Glutamatergic neuron (in vitro differentiated cells): ENCODE data around the gene ZNF708. TPM values are rescaled to one million over a fixed set of nuclear protein-coding genes. Genes with fewer than 3 reads are reported as not detected.
"Not testable (repeated sequence)": the region's sequence is repeated elsewhere in the genome, so short reads cannot be mapped to it uniquely, and the experiment has no call there.

Source experiments
- DNase-seq: peaks from one replicate; pipeline ENCODE4 v3.0.0; 2022
- H3K27ac Mint-ChIP-seq: one replicate; pipeline ENCODE4 v1.8.0; 2020; ENCODE audit warnings: mild to moderate bottlenecking, mixed read lengths, inconsistent platforms; ENCODE audit not compliant: unreplicated experiment
- H3K27me3 Mint-ChIP-seq: one replicate; pipeline ENCODE4 v1.8.0; 2020; ENCODE audit warnings: mild to moderate bottlenecking, moderate library complexity, mixed read lengths, inconsistent platforms; ENCODE audit not compliant: unreplicated experiment
- H3K36me3 Mint-ChIP-seq: one replicate; pipeline ENCODE4 v1.8.0; 2020; ENCODE audit warnings: mild to moderate bottlenecking, mixed read lengths, inconsistent platforms; ENCODE audit not compliant: unreplicated experiment
- H3K4me1 Mint-ChIP-seq: one replicate; pipeline ENCODE4 v1.8.0; 2020; ENCODE audit warnings: mild to moderate bottlenecking, low read depth, mixed read lengths, inconsistent platforms; ENCODE audit not compliant: unreplicated experiment
- H3K4me3 Mint-ChIP-seq: one replicate; pipeline ENCODE4 v1.8.0; 2020; ENCODE audit warnings: mild to moderate bottlenecking, mixed read lengths, inconsistent platforms; ENCODE audit not compliant: unreplicated experiment
- H3K9me3 Mint-ChIP-seq: one replicate; pipeline ENCODE4 v1.8.0; 2020; ENCODE audit warnings: mild to moderate bottlenecking, moderate library complexity, mixed read lengths, inconsistent platforms; ENCODE audit not compliant: unreplicated experiment
- long read RNA-seq: library from polyadenylated mRNA; unstranded; transcript quantifications from one replicate; pipeline ENCODE4 v2.0.0, GENCODE V29; 2020; ENCODE audit not compliant: unreplicated experiment
- total RNA-seq: library from RNA; stranded (reverse); fragmentation: NEBNext Ultra II Directional; extraction: Animal tissue kit (Norgen Biotek cat#: 25700); gene quantifications from one replicate; pipeline ENCODE4 v1.2.1, GENCODE V29; 2021; ENCODE audit not compliant: unreplicated experiment
- TF ChIP-seq, protein P1 (sequence below): fragments of 200-600 bp; sonication (generic); IDR thresholded peaks from one replicate; pipeline ENCODE4 v1.5.0; 2021; ENCODE audit not compliant: partially characterized antibody, unreplicated experiment

The ZNF708 gene
- total RNA-seq: 47.7 TPM
- long read RNA-seq, full-length matches to known transcripts: 3 of 4 reads
- long read RNA-seq, partial matches to known transcripts: 0 of 4 reads
- long read RNA-seq, other reads (novel, unspliced or antisense): 1 of 4 reads

DNA sequence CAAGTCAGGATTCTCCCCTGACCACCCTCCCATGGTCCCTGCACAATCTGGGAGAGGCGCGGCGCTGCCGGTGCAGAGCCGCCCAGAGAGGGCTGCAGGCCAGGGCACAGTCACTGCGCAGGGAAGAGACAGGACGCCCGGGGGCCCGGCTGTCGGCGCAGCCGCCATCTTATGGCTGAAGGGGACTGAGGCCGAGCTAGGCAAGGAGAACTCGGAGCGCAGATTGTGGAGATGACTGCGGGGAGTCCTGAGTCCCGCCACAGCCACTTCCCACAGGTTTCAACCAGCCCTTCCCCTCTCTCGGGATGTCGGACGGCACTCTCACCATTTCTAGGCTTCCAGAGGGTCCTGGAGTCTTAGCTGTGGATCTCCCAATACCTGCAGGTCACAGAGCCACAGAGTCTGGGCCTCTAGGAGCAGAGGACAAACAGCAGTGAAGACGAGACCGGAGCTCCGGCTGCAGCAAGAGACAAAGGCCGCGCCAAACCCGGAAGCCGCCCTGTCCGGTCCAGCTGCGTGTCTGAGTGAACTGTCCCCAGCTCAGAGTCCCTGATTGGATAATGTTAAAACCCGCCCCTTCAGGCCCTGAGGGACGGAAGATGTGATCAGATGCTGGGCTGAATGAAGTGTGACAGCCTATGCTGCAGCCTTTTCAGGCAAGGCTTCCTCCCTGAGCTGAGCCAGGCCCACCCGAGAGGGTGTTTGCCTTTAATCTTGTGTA, at the start of gene ZNF708:
TSS of gene ZNF708 (minus strand) at position 526 of the 721 bp plus-strand sequence. CDS start at position 328, 198 bp downstream.
- Mint-ChIP-seq H3K36me3 (peaks cover 21% of the 10 kb centered on the region), H3K9me3 (peaks cover 11% of the 10 kb centered on the region), H3K4me1 (peaks cover 6% of the 10 kb centered on the region), H3K4me3 (peak within 1 kb of the TSS; percentile 100), H3K27me3 (peaks cover 10% of the 10 kb centered on the region), H3K27ac (peak within 1 kb of the TSS; percentile 100)
- TF ChIP-seq, protein P1, sequence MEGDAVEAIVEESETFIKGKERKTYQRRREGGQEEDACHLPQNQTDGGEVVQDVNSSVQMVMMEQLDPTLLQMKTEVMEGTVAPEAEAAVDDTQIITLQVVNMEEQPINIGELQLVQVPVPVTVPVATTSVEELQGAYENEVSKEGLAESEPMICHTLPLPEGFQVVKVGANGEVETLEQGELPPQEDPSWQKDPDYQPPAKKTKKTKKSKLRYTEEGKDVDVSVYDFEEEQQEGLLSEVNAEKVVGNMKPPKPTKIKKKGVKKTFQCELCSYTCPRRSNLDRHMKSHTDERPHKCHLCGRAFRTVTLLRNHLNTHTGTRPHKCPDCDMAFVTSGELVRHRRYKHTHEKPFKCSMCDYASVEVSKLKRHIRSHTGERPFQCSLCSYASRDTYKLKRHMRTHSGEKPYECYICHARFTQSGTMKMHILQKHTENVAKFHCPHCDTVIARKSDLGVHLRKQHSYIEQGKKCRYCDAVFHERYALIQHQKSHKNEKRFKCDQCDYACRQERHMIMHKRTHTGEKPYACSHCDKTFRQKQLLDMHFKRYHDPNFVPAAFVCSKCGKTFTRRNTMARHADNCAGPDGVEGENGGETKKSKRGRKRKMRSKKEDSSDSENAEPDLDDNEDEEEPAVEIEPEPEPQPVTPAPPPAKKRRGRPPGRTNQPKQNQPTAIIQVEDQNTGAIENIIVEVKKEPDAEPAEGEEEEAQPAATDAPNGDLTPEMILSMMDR: no peak
- DNase-seq: peak; percentile 89

DNA sequence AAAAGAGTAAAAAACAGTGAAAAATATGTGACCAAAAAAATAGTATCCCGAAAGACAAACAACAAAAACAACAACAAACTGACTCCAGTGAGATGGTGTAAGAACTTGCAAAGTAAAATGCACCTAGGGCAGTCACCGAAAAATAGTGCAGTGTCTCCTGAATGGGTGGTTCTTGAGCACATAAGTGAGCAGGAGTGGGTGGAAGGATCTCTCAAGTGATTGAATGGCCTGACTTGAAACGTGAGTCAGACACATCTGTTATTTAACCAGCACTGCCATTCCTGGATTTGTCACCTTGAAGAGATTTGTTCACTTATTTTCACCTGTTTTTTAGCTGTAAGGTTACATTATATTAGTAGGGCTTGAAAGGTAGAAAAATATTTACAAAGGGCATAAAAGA, 33.1 kb upstream of the ZNF708 start:
- no peaks in the 10 kb centered on the region for H3K4me1 Mint-ChIP-seq
- TF ChIP-seq, protein P1: no peak
- H3K9me3 Mint-ChIP-seq: peaks cover 8% of the 10 kb centered on the region
- no peak for DNase-seq
- peaks cover 7% of the 10 kb centered on the region for H3K27me3 Mint-ChIP-seq
- H3K27ac Mint-ChIP-seq: no peak overlapping the region
- H3K36me3 Mint-ChIP-seq: peaks cover 16% of the 10 kb centered on the region
- H3K4me3 Mint-ChIP-seq: peak overlapping the region; percentile 52

DNA sequence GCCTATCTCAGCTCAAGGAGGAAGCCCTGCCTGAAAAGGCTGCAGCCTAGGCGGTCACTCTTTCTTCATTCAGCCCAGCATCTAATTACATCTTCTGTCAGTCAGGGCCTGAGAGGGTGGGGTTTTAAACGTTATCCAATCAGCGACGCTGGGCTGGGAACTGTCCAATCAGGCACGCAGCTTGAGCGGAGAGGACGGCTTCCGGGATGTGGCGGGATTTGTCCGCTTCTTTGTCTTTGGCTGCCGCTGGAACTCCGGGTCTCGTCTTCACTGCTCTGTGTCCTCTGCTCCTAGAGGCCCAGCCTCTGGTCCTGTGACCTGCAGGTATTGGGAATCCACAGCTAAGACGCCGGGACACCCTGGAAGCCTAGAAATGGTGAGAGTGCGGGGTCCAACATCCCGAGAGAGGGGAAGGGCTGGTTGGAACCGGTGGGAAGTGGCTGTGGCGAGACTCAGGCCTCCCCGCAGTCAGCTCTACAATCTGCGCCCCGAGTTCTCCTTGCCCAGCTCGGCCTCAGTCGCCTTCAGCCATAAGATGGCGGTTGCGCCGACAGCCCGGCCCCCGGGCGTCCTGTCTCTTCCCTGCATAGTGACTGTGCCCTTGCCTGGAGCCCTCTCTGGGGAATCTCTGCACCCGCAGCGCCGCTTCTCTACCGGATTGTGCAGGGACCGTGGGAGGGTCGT, 29.7 kb upstream of the ZNF708 start, which contains the start of gene ZNF738:
TSS of gene ZNF738 (plus strand) at position 233 of the 684 bp plus-strand sequence. CDS start at position 374, 141 bp downstream.
- Mint-ChIP-seq H3K27me3 (peaks cover 7% of the 10 kb centered on the region), H3K27ac (peak within 1 kb of the TSS; percentile 100), H3K9me3 (peaks cover 8% of the 10 kb centered on the region), H3K4me3 (peak within 1 kb of the TSS; percentile 99), H3K4me1 (no peaks in the 10 kb centered on the region), H3K36me3 (peaks cover 8% of the 10 kb centered on the region)
- TF ChIP-seq, protein P1: no peak
- DNase-seq: peak; percentile 89

DNA sequence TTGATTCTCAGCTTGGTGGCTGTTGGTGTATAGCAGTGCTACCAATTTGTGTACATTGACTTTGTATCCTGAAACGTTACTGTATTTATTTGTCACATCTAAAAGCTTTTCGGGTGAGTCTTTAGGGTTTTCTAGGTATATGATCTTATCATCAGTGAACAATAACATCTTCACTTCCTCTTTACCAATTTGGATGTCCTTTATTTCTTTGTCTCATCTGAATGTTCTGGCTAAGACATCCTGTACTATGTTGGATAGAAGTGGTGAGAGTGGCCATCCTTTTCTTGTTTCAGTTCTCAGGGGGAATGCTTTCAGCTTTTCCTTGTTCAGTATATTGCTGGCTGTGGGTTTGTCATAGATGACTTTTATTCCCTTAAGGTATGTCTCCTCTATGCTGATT, 23.6 kb upstream of the ZNF708 start:
- Mint-ChIP-seq H3K36me3 (peaks cover 4% of the 10 kb centered on the region), H3K4me3 (no peak overlapping the region), H3K9me3 (peaks cover 2% of the 10 kb centered on the region), H3K27me3 (no peaks in the 10 kb centered on the region), H3K27ac (no peak overlapping the region), H3K4me1 (no peaks in the 10 kb centered on the region)
- DNase-seq: no peak
- TF ChIP-seq, protein P1: no peak

DNA sequence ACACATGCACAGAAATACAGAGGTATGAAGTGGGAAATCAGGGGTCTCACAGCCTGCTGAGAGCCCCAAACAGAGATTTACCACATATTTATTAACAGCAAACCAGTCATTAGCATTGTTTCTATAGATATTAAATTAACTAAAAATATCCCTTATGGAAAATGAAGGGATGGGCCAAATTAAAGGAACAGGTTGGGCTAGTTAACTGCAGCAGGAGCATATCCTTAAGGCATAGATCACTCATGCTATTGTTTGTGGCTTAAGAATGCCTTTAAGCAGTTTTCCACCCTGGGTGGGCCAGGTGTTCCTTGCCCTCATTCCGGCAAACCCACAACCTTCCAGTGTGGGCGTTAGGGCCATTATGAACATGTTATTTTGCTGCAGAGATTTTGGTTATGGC, 15.6 kb upstream of the ZNF708 start:
- not testable (repeated sequence) for H3K4me1 Mint-ChIP-seq, H3K27me3 Mint-ChIP-seq, H3K27ac Mint-ChIP-seq, DNase-seq, H3K9me3 Mint-ChIP-seq, H3K36me3 Mint-ChIP-seq, H3K4me3 Mint-ChIP-seq
